HG03103 (cell line): ENCODE measurements around the gene DYSF.
"Not testable (repeated sequence)": the region's sequence is repeated elsewhere in the genome, so short reads cannot be mapped to it uniquely, and the experiment has no call there.

ENCODE experiments used
- ATAC-seq: cut with Tn5 transposase; IDR thresholded peaks from one replicate; pipeline ENCODE4 v1.9.1; 2021; ENCODE audit warnings: low read depth; ENCODE audit not compliant: unreplicated experiment

Gene DYSF

DNA sequence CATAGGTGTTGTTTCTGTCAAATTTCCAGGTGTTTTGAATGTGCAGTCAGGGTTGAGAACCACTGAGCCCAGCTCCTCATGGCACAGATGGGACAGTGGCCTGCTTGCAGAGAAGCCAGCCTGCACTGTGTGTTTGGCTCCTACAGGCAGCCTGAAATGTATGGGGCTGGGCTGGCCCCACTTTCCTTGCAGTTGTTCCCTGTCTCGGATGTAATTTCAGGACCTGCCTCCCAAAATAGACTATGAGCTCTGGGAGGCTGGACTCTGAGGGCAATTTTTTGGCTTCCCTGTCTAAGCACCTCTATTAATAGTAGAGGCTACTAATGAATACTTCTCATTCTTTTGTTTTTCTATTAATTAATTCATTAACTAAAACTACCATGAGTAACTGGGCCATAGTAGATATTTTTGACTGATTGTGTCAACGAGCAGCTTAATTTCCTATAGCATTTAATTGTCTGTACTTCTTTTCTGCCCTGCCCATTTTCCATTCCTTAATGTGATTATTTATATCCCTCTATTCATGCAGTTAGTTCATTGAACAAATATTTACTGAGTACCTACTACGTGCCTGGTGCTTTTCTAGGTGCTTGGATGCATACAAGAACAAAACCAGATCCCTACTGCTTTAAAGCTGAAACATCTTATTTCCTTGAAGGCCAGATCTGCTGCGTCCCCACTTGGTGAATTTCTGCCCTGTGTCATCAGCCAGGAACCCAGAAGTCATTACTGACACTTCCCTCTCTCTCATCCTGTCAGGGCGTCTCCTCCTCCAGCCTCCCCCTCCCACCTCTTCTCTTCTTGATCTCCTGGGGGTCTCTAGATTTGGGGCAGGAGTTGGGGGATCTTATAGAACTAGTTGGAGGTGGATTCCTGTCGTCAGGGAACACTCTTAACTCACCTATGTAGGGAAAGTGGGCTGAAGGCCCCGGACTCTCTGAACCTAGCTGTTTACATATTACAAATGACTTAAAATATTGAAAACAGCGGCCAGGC, 16.3 kb downstream of the DYSF start:
- ATAC-seq = no peak

DNA sequence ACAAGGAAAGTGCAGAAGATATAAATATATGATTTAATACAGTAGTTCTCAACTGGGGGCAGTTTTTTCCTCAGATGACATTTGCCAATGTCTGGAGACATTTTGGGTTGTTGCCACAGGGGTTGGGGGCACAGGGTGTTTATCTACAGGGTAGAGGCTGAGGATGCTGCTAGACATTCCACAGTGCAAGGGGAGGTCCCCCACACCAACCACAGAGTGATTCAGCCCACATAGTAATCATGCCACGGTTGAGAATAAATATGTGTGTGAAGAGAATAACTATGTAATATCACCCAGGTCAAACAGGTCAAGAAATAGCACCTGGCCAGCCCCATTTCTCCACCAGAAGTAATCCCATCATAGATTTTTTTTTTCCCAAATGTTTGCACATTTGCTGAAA, 17.9 kb downstream of the DYSF start:
- ATAC-seq = no peak

DNA sequence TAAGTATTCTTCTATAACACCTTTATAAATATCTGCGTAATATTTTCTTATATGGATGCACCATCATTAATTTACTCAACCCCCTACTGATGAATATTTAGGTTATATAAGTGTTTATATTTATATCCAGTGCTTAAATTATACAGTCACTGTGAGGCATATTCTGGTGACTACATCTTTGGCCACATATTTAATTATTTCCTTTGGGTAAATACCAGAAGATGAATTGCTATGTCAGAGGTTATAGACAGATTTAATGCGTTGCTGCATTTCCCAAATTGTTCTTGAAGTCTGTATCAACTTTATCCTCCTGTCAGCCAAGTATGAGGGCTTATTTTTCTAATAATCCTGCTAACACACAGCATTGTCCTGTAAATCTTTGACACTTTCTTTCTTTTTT, 18.7 kb downstream of the DYSF start:
- ATAC-seq = no peak

DNA sequence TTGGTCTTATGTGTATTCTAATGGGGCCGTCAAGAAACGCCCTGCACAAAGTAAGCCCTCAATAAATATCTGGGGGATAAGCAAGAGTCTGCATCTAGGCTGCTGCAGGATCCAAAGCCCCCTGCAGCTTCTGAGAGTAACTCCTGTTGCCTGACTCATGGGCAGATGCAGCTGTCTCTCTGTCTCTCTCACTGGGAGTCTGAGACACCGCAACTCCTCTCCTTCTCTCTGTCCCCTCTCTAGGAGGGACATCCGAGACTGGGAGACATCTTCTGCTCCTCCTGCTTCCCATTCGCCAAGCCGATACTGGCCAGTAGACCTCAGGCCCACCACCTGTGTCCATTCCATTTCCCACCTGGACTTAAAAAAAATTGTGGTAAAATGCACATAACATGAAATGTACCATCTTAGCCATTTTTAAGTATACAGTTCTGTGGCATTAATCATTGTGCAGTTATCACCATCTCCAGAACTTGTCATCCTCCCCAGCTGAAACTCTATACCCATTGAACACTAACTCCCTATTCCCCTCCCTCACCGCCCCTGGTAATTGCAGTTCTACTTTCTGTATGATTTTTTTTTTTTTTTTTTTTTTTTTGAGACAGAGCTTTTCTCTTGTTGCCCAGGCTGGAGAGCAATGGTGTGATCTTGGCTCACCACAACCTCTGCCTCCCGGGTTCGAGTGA, 20.1 kb downstream of the DYSF start:
- no peak for ATAC-seq

DNA sequence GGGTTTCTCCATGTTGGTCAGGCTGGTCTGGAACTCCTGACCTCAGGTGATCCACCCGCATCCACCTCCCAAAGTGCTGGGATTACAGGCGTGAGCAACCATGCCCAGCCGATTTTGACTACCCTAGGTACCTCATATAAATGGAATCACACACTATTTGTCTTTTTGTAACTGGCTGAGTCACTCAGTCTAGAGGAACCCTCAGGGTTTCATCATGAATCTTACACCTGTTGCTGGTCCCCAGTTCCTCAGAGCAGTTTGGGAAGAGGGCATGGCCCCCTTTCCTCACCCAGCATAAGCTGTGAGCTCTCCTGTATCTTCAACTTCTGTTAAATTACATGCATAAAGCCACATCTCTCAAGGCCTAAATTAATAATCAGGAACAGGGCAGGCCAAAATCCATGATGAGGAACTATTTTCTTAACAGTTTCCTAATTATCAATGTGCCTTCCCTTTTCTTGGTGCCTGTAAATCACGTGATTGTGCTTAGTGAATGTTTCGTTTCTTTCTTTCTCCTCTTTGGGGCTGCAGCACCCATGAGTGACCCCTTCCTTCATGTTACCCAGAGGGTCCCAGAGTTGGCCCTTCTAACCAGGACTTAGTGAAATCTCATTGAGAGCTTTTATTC, 20.9 kb downstream of the DYSF start:
- ATAC-seq = no peak

DNA sequence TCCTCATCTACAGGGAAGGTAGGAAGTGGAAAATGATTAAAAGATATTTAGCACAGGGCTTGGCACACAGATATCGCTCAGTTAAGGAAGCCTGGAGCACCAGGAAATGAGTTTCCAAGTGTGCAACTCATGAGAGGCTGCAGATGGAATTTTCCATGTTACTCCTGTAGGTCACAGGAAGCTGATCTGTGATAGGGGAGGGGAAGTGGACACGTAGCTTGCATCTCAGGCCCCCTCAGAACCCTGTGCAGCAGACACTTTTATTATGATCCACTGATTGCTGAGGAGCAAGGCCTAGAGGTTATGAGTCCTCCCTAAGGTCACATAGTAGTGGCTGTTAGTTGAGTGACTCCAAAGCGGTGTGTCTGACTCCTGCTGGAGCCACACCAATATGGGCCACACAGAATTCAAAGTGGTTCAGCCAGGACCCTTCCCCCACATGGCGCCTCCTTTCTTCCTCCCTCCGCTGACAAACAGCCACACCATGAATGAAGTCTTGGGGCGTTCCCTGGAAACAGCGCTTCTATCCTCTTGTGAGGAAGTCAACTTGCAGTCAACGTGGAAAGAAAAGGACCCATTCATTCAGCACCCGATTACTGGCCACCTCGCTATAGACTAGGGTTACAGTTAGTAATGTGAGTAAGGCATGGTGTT, 21.5 kb downstream of the DYSF start:
- no peak for ATAC-seq

DNA sequence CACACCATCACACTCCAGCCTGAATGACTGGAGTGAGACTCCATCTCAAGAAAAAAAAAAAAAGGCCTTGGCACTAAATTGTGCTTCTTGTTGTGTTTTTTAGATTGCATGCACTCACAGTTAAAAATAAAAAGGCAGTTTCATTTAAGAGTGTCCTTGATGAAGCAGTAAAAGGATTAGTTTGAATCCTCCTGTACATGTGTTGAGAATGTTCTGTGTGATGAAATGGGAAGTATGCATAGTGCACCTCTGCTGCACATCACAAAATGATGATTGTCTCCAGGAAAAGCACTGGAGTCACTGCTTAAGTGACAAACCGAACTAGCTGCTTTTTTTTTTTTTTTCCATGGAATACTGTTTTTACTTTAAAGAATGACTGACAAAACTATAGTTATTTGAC, 23.1 kb downstream of the DYSF start:
- no peak for ATAC-seq

DNA sequence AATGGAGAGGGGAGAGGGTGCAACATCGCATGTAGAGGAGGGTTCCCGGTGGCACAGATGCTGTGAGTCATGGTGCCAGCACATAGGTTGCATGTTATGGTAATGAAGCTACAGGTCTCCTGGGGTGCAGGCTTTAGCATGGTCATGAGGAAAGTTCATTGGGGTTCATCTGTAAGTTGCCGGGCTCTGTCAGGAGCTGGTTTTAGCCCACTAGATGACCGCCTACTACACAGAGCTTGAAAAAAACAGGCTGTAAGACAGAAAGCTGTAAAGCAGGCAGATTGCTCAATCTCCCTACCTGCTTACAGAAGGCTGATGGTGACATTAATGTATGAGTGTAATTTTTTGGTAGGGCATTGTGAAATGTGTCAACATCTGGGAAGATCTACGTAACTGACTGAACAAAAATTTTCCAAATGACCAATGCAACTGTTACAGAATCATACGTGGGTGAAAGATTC, 23.9 kb downstream of the DYSF start:
- no peak for ATAC-seq

DNA sequence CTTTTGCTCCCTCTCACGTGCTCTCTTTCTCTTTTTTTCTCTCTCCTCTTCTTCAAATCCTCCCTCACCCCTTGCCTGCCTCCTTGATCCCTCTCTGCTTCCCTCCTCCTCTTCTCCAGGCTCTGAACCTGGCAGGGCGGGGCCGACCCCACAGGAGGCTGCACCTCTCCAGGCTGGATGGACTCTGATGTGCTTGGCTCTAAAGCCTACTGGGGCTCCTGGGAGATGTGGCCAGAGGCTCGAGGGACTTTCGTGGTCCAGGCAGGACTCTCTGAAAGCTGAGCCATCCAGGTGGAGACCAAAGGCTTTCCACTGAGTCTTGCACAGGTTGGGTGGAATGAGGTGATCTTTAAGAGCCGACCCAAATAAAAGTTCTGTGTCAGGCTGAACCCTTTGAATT, 25.4 kb downstream of the DYSF start:
- no peak for ATAC-seq

DNA sequence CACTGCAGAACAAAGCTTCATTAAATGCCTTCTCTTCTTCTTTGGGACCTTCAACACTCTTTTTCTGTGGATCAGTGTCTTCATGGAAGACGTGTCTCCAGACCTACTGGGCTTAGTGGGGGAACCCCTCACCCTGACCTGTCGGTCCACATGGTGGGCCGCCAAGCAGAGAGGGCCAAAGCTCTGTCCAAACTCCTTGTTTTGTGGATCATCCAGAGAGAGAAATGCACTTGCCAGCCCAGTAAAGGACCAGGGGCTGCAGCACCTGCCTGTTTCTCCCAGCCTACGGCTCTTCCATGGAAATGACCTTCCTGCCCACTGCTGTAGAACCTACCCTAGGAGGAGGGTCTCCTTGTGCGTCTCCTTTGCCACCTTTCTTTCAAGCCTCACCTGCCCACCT, 25.9 kb downstream of the DYSF start:
- no peak for ATAC-seq

DNA sequence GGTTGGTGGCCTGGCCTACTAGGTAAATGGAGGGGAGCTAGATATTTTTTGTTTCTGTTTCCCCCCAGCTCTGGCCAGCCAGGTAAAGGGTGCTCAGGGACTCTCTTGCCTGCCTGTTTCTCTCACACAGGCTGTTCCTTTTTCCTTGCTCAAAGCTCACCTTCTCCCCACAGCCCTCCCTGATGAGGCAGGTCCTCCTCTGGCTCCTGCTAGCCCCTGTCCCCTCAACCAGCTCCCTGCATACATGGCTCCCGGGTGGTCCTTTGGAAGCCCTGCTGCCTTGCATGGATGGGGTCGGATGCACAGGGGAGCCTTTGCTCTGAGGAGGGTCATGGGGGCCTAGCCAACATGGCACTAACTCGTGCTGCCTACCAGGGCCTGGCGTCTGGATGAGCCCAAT, 27.8 kb downstream of the DYSF start:
- no peak for ATAC-seq

DNA sequence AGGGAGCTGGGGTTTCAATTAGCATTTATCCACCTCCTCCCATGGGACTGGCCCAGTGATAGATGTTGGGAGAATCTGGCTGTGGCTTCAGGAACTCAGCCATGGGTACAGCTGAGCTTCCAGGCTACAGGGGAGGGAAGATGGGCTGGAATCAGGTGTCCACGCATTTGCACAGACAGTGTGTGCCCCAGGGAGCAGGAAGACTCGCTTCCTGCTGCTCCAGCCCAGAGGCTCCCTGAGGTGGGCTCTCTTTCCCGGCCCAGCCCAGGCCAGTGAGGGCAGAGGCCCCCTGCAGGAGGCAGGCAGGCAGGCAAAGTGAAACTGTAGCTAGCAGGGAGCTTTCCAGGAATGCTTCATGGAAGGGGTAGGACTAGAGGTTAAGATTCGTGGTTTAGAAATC, 28.7 kb downstream of the DYSF start:
- no peak for ATAC-seq

DNA sequence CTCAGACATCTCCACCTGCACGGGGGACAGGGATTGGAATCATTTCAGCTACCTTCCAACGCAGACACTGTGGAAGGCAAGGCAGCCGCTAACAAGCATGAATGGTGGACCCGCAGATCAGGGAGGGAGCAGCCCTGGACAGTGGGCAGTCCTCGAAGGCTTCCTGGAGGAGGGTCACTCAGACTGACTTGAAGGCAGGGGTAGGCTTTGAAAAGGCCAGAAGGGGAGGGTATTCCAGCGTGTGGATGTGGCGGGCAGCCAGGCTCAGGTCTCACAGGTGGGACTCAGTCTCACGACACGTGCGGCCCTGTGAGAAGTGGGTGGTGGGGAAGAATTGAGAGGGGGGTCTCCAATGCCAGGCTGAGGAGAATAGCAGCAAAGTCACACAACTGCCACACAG, 29.9 kb downstream of the DYSF start:
- no peak for ATAC-seq

DNA sequence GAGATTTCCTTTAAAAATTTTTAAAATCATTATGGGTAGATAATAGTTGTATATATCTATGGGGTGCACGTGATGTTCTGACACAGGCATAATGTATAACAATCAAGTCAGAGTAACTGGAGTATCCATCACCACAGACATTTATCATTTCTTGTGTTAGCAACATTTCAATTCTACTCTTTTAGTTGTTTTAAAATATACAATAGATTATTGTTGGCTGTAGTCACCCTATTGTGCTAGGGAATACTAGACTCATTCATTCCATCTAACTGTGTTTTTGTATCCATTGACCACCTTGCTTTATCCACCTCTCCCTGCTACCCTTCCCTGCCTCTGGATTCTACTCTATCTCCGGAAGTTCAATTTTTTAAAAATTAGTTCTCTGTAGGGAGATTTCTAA, 31.0 kb downstream of the DYSF start:
- no peak for ATAC-seq

DNA sequence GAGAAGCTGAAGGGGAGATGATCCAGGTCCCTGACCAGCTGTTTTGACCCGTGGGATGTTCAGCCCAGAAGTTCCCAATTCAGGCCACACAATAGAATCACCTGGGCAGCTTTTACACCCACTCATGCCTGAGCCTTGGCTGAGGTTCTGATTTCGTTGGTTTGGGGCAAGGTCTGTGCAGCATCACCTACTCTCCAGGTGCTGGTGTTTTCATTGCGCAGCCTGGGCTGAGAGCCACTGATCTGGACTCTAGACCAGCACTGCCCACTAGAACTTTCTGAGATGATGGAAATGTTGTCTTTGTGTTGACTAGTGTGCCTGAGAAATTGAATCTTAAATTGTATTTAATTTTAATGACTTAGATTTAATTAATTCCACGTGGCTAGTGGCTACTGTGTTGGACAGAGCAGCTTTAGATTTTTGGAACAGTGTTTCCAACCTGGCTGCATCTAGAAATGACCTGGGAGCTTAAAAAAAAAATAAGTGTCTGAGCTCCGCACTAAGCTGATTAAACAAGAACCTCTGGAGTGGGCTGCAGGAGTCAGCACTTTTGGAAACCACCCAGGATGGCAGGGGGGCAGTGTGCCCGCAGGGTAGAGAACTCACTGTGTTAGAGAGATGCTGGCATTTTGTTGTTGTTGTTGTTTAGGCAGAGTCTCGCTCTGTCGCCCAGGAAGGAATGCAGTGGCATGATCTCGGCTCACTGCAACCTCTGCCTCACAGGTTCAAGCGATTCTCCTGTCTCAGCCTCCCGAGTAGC, 33.7 kb downstream of the DYSF start:
- no peak for ATAC-seq

DNA sequence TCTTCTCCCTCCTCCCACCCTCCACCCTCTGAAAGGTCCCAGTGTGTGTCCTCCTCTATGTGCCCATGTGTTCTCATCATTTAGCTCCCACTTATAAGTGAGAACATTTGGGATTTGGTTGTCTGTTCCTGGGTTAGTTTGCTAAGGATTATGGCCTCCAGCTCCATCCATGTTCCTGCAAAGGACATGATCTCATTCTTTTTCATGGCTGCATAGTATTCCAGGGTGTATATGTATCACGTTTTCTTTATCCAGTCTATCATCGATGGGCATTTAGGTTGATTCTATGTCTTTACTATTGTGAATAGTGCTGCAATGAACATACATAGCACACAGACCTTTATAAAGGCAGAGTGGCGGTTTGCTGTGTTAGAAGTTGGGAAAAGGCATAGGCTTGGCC, 38.2 kb downstream of the DYSF start:
- ATAC-seq = not testable (repeated sequence)

DNA sequence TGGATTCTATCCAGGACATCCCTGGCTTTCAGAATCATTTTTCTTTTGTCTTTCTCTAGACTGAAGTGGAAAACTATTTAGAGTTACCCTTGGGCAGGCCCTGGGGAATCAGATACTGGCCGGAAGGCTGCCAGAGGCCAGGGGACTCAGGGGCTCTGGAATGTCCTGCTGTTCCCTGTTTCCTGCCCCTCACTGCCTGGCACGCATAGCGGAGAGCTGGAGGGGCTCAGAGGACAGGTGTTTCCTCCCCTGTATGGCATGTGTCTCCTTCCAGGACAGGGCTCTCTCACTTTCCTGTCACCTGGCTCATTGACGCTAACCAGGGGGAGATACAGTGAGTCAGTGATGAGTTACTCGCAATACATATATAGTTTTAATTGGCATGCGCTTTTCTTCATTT, 38.8 kb downstream of the DYSF start:
- no peak for ATAC-seq

DNA sequence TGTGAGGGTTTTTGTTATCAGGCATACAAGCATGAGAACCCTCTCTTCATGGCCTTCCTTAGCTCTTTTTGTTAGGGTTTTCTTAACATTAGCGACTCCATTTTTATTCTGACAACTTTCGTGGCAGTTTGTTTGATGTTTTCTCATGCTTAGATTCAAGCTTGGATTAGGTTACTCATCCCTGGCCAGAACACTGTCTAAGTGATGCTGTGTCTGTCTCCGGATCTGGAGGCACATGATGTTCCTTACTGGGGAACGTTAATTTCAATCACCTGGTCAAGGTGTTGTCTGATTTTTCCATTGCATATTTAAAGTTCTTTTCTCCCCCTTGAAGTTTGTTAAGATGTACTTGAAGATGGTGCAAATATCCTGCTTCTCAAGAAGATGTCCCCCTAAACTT, 40.7 kb downstream of the DYSF start:
- no peak for ATAC-seq

DNA sequence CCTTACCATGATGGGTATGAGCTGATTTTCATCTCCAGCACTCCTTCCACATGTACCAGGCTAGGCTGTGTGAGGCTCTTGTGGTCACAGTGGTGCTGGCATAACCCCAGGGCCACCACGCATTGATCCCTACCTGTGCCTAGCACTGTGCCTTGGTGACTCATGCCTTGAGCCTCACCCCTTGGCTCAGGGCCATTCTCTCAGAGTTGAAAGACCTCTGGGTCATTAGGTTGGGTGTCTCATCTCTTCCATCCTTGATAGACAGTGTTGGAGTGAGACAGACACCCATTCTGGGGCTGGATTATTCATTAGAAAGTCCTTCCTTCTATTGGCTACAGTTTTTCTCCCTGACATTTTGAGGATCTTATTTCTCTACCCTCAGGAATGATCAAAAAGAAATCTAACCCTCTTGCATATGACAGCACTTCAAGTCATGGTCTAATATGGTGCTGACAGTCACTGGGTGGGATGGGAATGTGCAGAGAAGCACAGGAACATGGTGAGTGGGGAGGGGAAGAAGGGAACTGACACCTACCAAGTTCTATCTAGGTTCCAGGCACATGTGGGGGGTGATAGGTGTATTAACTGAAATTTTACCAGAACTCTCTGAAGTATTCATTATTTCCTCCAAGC, 41.3 kb downstream of the DYSF start:
- ATAC-seq = no peak
